Right cardiac atrium (tissue), 5 donors: ENCODE results near the gene ZNF502. TPM values are rescaled to one million over a fixed set of nuclear protein-coding genes. Genes with fewer than 3 reads are reported as not detected.
A peak's percentile ranks its signal among the peaks of the same experiment; 100 is the strongest.
"Not testable (repeated sequence)": the region's sequence is repeated elsewhere in the genome, so short reads cannot be mapped to it uniquely, and the experiment has no call there.

Experiments used
- ATAC-seq, 2 donors: fragments of 200-7000 bp; cut with Tn5 transposase; one replicate each; pipeline versions ENCODE4 v1.8.0 to v1.9.1; 2020; ENCODE audit warnings: moderate library complexity in 2 of 2, mild to moderate bottlenecking in 1 of 2
- DNase-seq, 3 donors: peaks; one replicate each; pipeline ENCODE4 v3.0.0-alpha.2; 2020
- H3K27ac ChIP-seq: one replicate; pipeline ENCODE4 v1.5.1; 2013; ENCODE audit warnings: mild to moderate bottlenecking, low read length, control low read depth, moderate library complexity
- H3K27me3 ChIP-seq: one replicate; pipeline ENCODE4 v1.6.1; 2013; ENCODE audit not compliant: control insufficient read depth, insufficient read depth
- H3K4me1 ChIP-seq: one replicate; pipeline ENCODE4 v1.6.1; 2013; ENCODE audit warnings: low read length; ENCODE audit not compliant: control insufficient read depth, insufficient read depth
- H3K4me3 ChIP-seq: one replicate; pipeline ENCODE4 v1.5.1; 2013; ENCODE audit warnings: low read length, control low read depth
- H3K9me3 ChIP-seq: one replicate; pipeline ENCODE4 v1.6.1; 2013; ENCODE audit warnings: low read length; ENCODE audit not compliant: control insufficient read depth
- WGBS: extraction: QIAGEN DNeasy Blood & Tissue Kit; methylation state at CpG from one replicate; pipeline ENCODE4 v1.1.7; 2013; 5-methylcytosine and 5-hydroxymethylcytosine counted together
- intact Hi-C, 4 donors: fragments of 100-400 bp; cut with DNase I; formaldehyde crosslinking; loops; one replicate each; pipeline versions ENCODE4 v1.11.0 to v1.14.0; 2022 to 2023
- long read RNA-seq, 4 donors: library from polyadenylated mRNA; unstranded; transcript quantifications; one replicate each; pipeline ENCODE4 v2.0.0, GENCODE V29; 2020 to 2021
- polyA plus RNA-seq: library from polyadenylated mRNA; stranded (reverse); fragments of 200-250 nt; gene quantifications from one replicate; pipeline ENCODE4 v1.2.3, GENCODE V29; 2013
- total RNA-seq, 4 donors: library from RNA; stranded (reverse); fragmentation: NEBNext Ultra II Directional; extraction: Animal tissue kit (Norgen Biotek cat#: 25700); gene quantifications; one replicate each; pipeline ENCODE4 v1.2.1, GENCODE V29; 2021
- donor health status: healthy with polysubstance abuse.
- donor health status: DM: no; HTN: yes; CAD: no.
- donor health status: DM: no; HTN: no; CAD: no.
- donor health status: DM: no; HTN: yes; CAD: no; lungs with severe emphysema.
- donor health status: DM: yes; HTN: yes; CAD: no.

Gene ZNF502
- total RNA-seq (1 to 10 TPM; 3.4 to 4.6 (median 4.0) TPM), polyA plus RNA-seq (2.0 TPM)
- long read RNA-seq, donor 1, transcript ZNF502-203 (3 exons, 2,314 nt) = major isoform, 7 of 13 reads
- long read RNA-seq, donor 1, partial matches to known transcripts = 0 of 13 reads
- long read RNA-seq, donor 1, other reads (novel, unspliced or antisense) = 4 of 13 reads
- long read RNA-seq, donor 2, partial matches to known transcripts = 1 of 5 reads
- long read RNA-seq, donor 2, other reads (novel, unspliced or antisense) = 2 of 5 reads
- long read RNA-seq, donor 3, transcript ZNF502-203 (3 exons, 2,314 nt) = major isoform, 18 of 29 reads
- long read RNA-seq, donor 3, partial matches to known transcripts = 2 of 29 reads
- long read RNA-seq, donor 3, other reads (novel, unspliced or antisense) = 9 of 29 reads
- long read RNA-seq, donor 4, partial matches to known transcripts = 0 of 8 reads
- long read RNA-seq, donor 4, other reads (novel, unspliced or antisense) = 4 of 8 reads

DNA sequence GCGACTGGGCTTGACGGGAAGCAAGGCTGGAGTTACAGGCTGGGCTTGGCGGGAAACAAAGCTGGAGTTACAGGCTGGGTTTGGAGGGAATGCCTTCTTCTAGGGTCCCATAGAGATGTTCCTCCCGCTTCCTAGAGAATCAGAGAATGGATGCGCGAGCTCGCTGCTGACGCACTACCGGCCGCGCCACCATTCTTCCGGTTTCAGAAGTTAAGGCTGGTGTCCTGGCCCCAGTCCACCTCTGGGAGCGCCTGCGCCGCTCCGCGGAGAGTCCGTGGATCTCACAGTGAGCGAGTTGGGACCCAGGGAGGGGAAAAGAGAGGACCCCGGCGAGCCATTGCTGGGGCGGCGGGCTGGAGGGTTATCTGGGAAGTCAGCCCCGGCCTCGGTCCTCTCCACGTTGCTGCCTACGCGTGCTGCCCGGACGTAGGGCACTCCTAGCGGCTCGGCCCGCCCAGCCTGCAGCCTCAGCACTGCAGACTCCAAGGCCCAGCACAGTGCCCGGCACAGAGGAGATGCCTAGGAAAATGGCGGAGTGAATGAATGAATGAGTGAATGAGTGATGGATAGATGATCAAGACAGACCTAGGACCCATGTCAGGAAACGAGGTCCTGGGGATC, at the start of gene ZNF502:
Gene ZNF502, plus strand, starts transcription at position 206 of the 621 bp plus-strand sequence. CDS start 7,602 bp downstream, outside the sequence.
- Histone ChIP-seq H3K27me3 (no peaks in the 10 kb centered on the region), H3K4me1 (no peaks in the 10 kb centered on the region), H3K9me3 (no peaks in the 10 kb centered on the region), H3K4me3 (peak within 1 kb of the TSS; percentile 74), H3K27ac (peak within 1 kb of the TSS; percentile 62)
- peak; percentile 98 to 99 for ATAC-seq
- WGBS = under 1% methylated on average over 36 of the region's 36 CpGs
- peak; percentile 91 to 96 (median 95) for DNase-seq
- intact Hi-C loops = no loop called here

GRCh38 chr3:44665173-44665572, 47.3 kb upstream of the ZNF502 start:
- peaks cover 1% of the 10 kb centered on the region for H3K9me3 ChIP-seq
- ATAC-seq (no peak), DNase-seq (no peak)
- H3K4me3 ChIP-seq = no peak overlapping the region
- intact Hi-C loops = no loop called here
- H3K4me1 ChIP-seq = no peaks in the 10 kb centered on the region
- WGBS = 97% methylated on average over 3 of the region's 3 CpGs
- H3K27me3 ChIP-seq = no peaks in the 10 kb centered on the region
- no peak overlapping the region for H3K27ac ChIP-seq

- no peak for DNase-seq
- Histone ChIP-seq H3K4me1 (no peaks in the 10 kb centered on the region), H3K9me3 (no peaks in the 10 kb centered on the region), H3K27me3 (no peaks in the 10 kb centered on the region), H3K27ac (no peak overlapping the region), H3K4me3 (no peak overlapping the region)
- intact Hi-C loops = no loop called here
- 94% methylated on average over 4 of the region's 4 CpGs for WGBS
- no peak for ATAC-seq
Measured at GRCh38 chr3:44666346-44666745, 46.1 kb upstream of the ZNF502 start.

DNA sequence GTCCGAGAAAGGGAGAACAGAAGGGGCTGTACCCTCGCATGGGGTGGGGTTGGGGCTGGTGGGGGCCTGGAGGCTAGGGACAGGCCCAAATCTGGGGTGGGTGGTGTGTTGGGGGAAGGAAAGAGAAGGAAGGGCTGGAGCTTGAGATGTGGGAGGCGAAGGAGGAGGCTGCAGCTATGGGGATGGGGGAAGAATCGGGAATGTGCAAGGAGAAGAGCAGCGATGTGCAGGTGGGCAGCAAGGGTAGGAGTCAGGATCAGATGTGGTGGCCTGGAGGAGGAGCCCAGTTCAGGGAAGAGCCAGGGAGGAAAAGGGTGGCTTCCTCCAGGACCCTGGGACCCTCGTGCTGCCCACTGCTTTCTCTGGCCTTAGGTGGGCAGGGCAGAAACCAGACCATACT, 42.7 kb upstream of the ZNF502 start:
- ATAC-seq (peak in 1 of 2 donors; percentile 23), DNase-seq (no peak)
- Histone ChIP-seq H3K27me3 (no peaks in the 10 kb centered on the region), H3K4me3 (no peak overlapping the region), H3K27ac (no peak overlapping the region), H3K4me1 (no peaks in the 10 kb centered on the region), H3K9me3 (no peaks in the 10 kb centered on the region)
- intact Hi-C loops = no loop called here
- WGBS = 86% methylated on average over 6 of the region's 6 CpGs

GRCh38 chr3:44673466-44673865, 39.0 kb upstream of the ZNF502 start:
- intact Hi-C loops, H3K27ac ChIP-seq, DNase-seq, H3K4me1 ChIP-seq, H3K9me3 ChIP-seq, ATAC-seq, H3K4me3 ChIP-seq, H3K27me3 ChIP-seq: not testable (repeated sequence)
- WGBS = 83% methylated on average over 8 of the region's 8 CpGs

GRCh38 chr3:44674211-44674610, 38.2 kb upstream of the ZNF502 start:
- Histone ChIP-seq H3K27me3 (no peaks in the 10 kb centered on the region), H3K4me3 (no peak overlapping the region), H3K27ac (no peak overlapping the region), H3K4me1 (no peaks in the 10 kb centered on the region), H3K9me3 (no peaks in the 10 kb centered on the region)
- WGBS = 57% methylated on average over 2 of the region's 2 CpGs
- ATAC-seq (no peak), DNase-seq (no peak)
- intact Hi-C loops = no loop called here

DNA sequence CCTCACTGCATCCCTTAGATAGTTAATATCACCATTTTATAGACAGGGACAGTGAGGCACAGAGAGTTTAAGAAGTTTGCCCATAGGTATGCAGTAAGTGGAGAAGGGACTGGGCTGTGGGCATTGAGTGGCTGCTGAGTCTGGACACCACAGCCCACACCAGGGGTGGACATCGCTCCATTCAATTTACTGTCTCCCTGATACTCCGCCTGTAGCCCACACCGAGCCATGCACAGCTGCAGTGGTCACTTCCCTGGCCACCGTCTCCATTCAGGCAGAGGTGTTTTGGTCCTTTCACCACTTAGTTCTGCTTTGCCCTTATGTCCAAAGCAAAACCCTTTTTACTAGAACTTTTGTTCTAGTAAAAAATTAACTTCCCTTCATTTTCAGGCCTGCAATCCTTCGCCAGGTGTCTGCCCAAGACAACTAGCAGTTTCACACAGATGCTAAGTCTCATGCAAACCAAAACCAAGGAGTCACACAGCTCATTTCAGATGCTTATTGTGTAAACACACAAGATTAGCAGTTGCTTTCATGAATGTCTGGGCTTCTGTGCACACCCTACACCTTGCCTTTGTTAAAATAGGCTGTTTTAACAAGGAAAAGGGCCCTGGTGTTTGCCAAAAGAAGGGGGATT, 33.9 kb upstream of the ZNF502 start:
- DNase-seq (no peak), ATAC-seq (no peak)
- Histone ChIP-seq H3K9me3 (no peaks in the 10 kb centered on the region), H3K27ac (no peak overlapping the region), H3K4me1 (no peaks in the 10 kb centered on the region), H3K4me3 (no peak overlapping the region), H3K27me3 (no peaks in the 10 kb centered on the region)
- WGBS = 95% methylated on average over 5 of the region's 5 CpGs
- intact Hi-C loops = no loop called here

DNA sequence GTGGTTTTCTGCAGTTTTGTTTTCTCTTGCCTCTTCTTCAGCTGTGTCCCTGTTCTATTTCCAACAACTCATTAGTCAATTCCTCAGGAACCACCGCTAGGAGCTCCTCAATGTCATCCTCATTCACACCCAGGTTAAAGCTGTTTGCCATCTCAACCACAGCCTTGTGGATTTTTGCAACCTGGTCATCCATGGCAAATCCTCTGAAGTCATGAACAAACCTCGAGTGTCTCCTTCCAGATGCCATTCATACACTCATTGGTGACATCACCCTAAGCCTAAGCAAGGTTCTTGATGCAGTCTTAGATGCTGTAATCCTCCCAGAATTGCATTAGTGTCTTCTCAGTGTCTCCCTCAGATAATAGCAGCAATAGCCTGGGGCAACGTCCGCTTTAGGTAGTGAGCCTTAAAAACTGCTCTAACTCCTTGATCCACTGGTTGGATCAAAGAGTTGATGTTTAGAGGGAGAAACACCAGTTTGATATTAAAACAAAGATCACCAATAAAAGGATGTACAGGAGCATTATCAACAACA, 31.5 kb upstream of the ZNF502 start:
- DNase-seq (no peak), ATAC-seq (no peak)
- 96% methylated on average over 4 of the region's 4 CpGs for WGBS
- Histone ChIP-seq H3K27me3 (no peaks in the 10 kb centered on the region), H3K4me3 (no peak overlapping the region), H3K4me1 (peaks cover 2% of the 10 kb centered on the region), H3K27ac (no peak overlapping the region), H3K9me3 (no peaks in the 10 kb centered on the region)
- intact Hi-C loops = no loop called here

- intact Hi-C loops = no loop called here
- 96% methylated on average over 2 of the region's 2 CpGs for WGBS
- no peak for ATAC-seq
- no peak overlapping the region for H3K4me3 ChIP-seq
- H3K9me3 ChIP-seq = no peaks in the 10 kb centered on the region
- no peak for DNase-seq
- H3K27ac ChIP-seq = no peak overlapping the region
- peaks cover 2% of the 10 kb centered on the region for H3K4me1 ChIP-seq
- no peaks in the 10 kb centered on the region for H3K27me3 ChIP-seq
Measured at GRCh38 chr3:44682182-44682896, 30.1 kb upstream of the ZNF502 start.

- no peak overlapping the region for H3K27ac ChIP-seq
- peaks cover 2% of the 10 kb centered on the region for H3K4me1 ChIP-seq
- WGBS = 2% methylated on average over 48 of the region's 48 CpGs
- no peaks in the 10 kb centered on the region for H3K9me3 ChIP-seq
- DNase-seq (peak; percentile 88 to 94 (median 93)), ATAC-seq (peak; percentile 98 to 99)
- intact Hi-C loops = no loop called here
- peak overlapping the region; percentile 95 for H3K4me3 ChIP-seq
- no peaks in the 10 kb centered on the region for H3K27me3 ChIP-seq
Measured at GRCh38 chr3:44685128-44685800, 27.2 kb upstream of the ZNF502 start.
